GM18951 (cell line): ENCODE results near the gene SMARCB1.

Experiments used
- POLR2A ChIP-seq: IDR thresholded peaks from 4 replicates; pipeline ENCODE4 v1.6.1; 2011; ENCODE audit warnings: mild to moderate bottlenecking; ENCODE audit not compliant: insufficient read length, insufficient read depth; ENCODE audit errors: extremely low read depth
- in situ Hi-C: fragments of 300-500 bp; cut with MboI; formaldehyde crosslinking; loops from one replicate; pipeline ENCODE4 v1.12.0; 2022; ENCODE audit warnings: low sequenced_read_pairs, mixed read lengths, inconsistent platforms; ENCODE audit not compliant: unreplicated experiment

SMARCB1 gene

DNA sequence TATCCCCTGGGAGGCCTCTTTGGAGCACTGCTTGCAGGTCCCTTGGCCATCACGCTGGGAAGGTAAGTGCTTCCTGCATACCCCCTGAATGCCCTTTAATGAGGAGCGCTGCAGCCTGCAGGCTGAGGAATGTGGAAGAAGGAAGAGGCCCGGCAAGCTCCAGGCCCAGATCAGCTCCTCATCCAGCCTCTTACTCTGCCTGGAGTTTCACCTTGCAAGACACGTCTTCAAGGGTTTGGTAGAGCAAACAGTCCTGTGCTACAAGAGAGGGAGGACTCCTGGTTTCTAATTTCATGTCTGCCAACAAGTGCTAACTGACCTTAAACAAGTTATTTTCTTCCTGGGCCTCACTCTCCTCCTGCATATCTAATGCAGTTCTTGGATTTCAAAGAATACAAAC is 81.8 kb downstream of the SMARCB1 start:
- TF ChIP-seq POLR2A: no peak
- in situ Hi-C loops: no loop called here

GRCh38 chr22:23874871-23875270 is 88.1 kb downstream of the SMARCB1 start:
- no peak for TF ChIP-seq POLR2A
- in situ Hi-C loops: no loop called here

GRCh38 chr22:23875801-23876200 is 89.0 kb downstream of the SMARCB1 start:
- in situ Hi-C loops: no loop called here
- no peak for TF ChIP-seq POLR2A

DNA sequence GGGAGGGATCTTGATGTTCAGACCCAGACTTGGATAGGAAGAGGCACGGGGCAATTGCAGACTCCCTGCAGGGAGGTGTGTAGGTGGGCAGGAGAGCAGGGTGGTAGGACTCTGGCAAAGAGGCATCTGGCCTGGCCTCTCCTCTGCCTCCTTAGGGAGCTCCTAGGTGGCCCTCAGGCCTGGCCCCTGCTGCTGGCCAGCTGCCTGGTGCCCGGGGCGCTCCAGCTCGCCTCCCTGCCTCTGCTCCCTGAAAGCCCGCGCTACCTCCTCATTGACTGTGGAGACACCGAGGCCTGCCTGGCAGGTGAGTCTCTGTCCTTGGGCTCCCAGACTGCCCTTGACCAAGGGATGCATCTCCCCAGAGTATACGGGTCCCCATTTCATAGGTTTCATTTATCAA is 90.8 kb downstream of the SMARCB1 start:
- in situ Hi-C loops: no loop called here
- TF ChIP-seq POLR2A: no peak

DNA sequence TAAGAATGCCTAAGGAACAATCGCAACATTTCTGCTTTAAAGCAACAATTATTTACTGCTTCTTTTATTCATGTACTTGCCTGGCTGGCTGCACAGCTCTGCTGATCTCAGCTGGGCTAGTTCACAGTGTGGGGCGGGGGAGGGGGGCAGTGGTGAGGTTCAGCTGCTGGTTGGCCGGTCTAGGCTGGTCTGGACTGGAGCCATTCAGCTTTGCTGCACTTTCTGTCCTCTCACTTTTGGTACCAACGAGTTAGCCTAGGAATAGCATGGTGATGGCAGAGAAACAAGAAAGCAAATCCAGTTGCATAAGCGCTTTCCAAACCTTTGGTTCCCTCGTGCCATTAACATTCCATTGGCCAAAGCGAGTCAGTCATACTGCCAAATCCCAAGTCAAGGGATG is 91.5 kb downstream of the SMARCB1 start:
- in situ Hi-C loops: no loop called here
- TF ChIP-seq POLR2A: no peak

- TF ChIP-seq POLR2A: no peak
- in situ Hi-C loops: no loop called here
Observed at GRCh38 chr22:23882370-23882769, 95.6 kb downstream of the SMARCB1 start.

- TF ChIP-seq POLR2A: no peak
- in situ Hi-C loops: no loop called here
Observed at GRCh38 chr22:23883658-23884057, 96.9 kb downstream of the SMARCB1 start.

GRCh38 chr22:23884140-23884539 is 97.4 kb downstream of the SMARCB1 start:
- in situ Hi-C loops: no loop called here
- TF ChIP-seq POLR2A: no peak
